HCT116 (cell line): Measurements from ENCODE around the gene ACAP2.

Source experiments
- CTCF ChIP-seq, 3 experiments: fragments of 200-600 bp in 1 of 3; sonication (generic) in 1 of 3; IDR thresholded peaks in 2 of 3; conservative IDR thresholded peaks in 1 of 3; 2 replicates each; pipeline ENCODE4 v1.5.1; 2012 to 2017; ENCODE audit warnings: low read depth in 2 of 3, low read length in 2 of 3, antibody characterized with exemption in 1 of 3, borderline replicate concordance in 1 of 3, control low read depth in 1 of 3, mild to moderate bottlenecking in 1 of 3, mixed read lengths in 1 of 3, mixed run types in 1 of 3, moderate library complexity in 1 of 3; ENCODE audit not compliant: insufficient read depth in 1 of 3
- ELF1 ChIP-seq: IDR thresholded peaks from 2 replicates; pipeline ENCODE4 v1.6.1; 2012; ENCODE audit warnings: low read depth, borderline replicate concordance
- EZH2 ChIP-seq: fragments of 200-600 bp; sonication (generic); IDR thresholded peaks from 2 replicates; pipeline ENCODE4 v1.6.1; 2017; ENCODE audit warnings: antibody characterized with exemption, mixed run types
- FOSL1 ChIP-seq: IDR thresholded peaks from 2 replicates; pipeline ENCODE4 v1.6.1; 2012; ENCODE audit warnings: low read depth
- MAX ChIP-seq: IDR thresholded peaks from 2 replicates; pipeline ENCODE4 v1.6.1; 2012
- POLR2A ChIP-seq: IDR thresholded peaks from 2 replicates; pipeline ENCODE4 v1.7.0; 2011; ENCODE audit warnings: borderline replicate concordance; ENCODE audit not compliant: insufficient read depth, insufficient read length; ENCODE audit errors: extremely low read depth
- POLR2AphosphoS5 ChIP-seq: IDR thresholded peaks from 2 replicates; pipeline ENCODE4 v1.6.1; 2011; ENCODE audit warnings: mild to moderate bottlenecking, low read depth, low read length, moderate library complexity
- SRF ChIP-seq: IDR thresholded peaks from 2 replicates; pipeline ENCODE4 v1.6.1; 2012; ENCODE audit warnings: low read depth
- YY1 ChIP-seq: IDR thresholded peaks from 2 replicates; pipeline ENCODE4 v1.6.1; 2011; ENCODE audit warnings: low read length, low read depth, moderate library complexity, mild to moderate bottlenecking; ENCODE audit not compliant: insufficient replicate concordance; ENCODE audit errors: extremely low read depth
- ZBTB33 ChIP-seq: IDR thresholded peaks from 2 replicates; pipeline ENCODE4 v1.6.1; 2011; ENCODE audit warnings: mild to moderate bottlenecking, low read length, moderate library complexity; ENCODE audit not compliant: insufficient replicate concordance; ENCODE audit errors: extremely low read depth
- ZNF274 ChIP-seq: fragments of 200-500 bp; sonication (Bioruptor generic); IDR thresholded peaks from 2 replicates; pipeline ENCODE4 v1.6.1; 2014; ENCODE audit warnings: mild to moderate bottlenecking, low read depth, low read length, inconsistent platforms

- no peak for TF ChIP-seq YY1
- no peak for TF ChIP-seq ZNF274
- no peak for TF ChIP-seq CTCF (IDR thresholded peaks at IDR 0.05 in 2 of 3, conservative IDR thresholded peaks at IDR 0.05 in 1 of 3; ENCODE audit: borderline replicate concordance in 1 of 3, insufficient read depth in 1 of 3, low read depth in 2 of 3, low read length in 2 of 3)
- TF ChIP-seq POLR2AphosphoS5, result no peak
- TF ChIP-seq MAX, result no peak
- TF ChIP-seq ELF1, result no peak
- TF ChIP-seq EZH2, result no peak
- TF ChIP-seq FOSL1, result no peak
- TF ChIP-seq POLR2A, result no peak
- TF ChIP-seq SRF, result no peak
- TF ChIP-seq ZBTB33, result no peak
These were observed 10.4 kb upstream of the ACAP2 start for GRCh38 chr3:195453236-195453635.
